Astrocyte of the hippocampus (primary cell): ENCODE data around the gene GSTK1.
"Not testable (repeated sequence)": the region's sequence is repeated elsewhere in the genome, so short reads cannot be mapped to it uniquely, and the experiment has no call there.

Experiments used
- DNase-seq: peaks from one replicate; pipeline ENCODE4 v3.0.0; 2011; ENCODE audit warnings: low read depth, low spot score

The GSTK1 gene

GRCh38 chr7:143269251-143269650, 6.0 kb downstream of the GSTK1 start:
- DNase-seq: no peak

GRCh38 chr7:143271240-143271639, 8.0 kb downstream of the GSTK1 start:
- no peak for DNase-seq

GRCh38 chr7:143272871-143273270, 9.6 kb downstream of the GSTK1 start:
- no peak for DNase-seq

- DNase-seq: peak; percentile 92
Measured at GRCh38 chr7:143279186-143280098, 16.2 kb downstream of the GSTK1 start.

- DNase-seq: no peak
Measured at GRCh38 chr7:143280160-143280559, 16.9 kb downstream of the GSTK1 start.

- DNase-seq: no peak
Measured at GRCh38 chr7:143280566-143280965, 17.3 kb downstream of the GSTK1 start.

- DNase-seq: no peak
Measured at GRCh38 chr7:143281529-143281928, 18.3 kb downstream of the GSTK1 start.

GRCh38 chr7:143282124-143282523, 18.9 kb downstream of the GSTK1 start:
- DNase-seq: no peak

GRCh38 chr7:143283381-143283780, 20.1 kb downstream of the GSTK1 start:
- DNase-seq: no peak

- DNase-seq: no peak
Measured at GRCh38 chr7:143284591-143285469, 21.6 kb downstream of the GSTK1 start, which contains the start of gene TMEM139. TMEM139 (plus strand) TSS chr7:143284958; CDS start chr7:143285958, 1,000 bp downstream.

- no peak for DNase-seq
Measured at GRCh38 chr7:143285470-143285778, 22.2 kb downstream of the GSTK1 start.

GRCh38 chr7:143285806-143286521, 22.7 kb downstream of the GSTK1 start:
- DNase-seq: no peak

- no peak for DNase-seq
Measured at GRCh38 chr7:143286522-143286890, 23.3 kb downstream of the GSTK1 start.

GRCh38 chr7:143287339-143287934, 24.2 kb downstream of the GSTK1 start:
- no peak for DNase-seq

- DNase-seq: peak; percentile 99
Measured at GRCh38 chr7:143287935-143288826, 24.9 kb downstream of the GSTK1 start, which contains the start of gene CASP2. CASP2 (plus strand) TSS chr7:143288351; CDS start chr7:143288456, 105 bp downstream.

GRCh38 chr7:143288836-143289235, 25.6 kb downstream of the GSTK1 start:
- peak; percentile 46 for DNase-seq

GRCh38 chr7:143289421-143289820, 26.2 kb downstream of the GSTK1 start:
- no peak for DNase-seq

- DNase-seq: not testable (repeated sequence)
Measured at GRCh38 chr7:143289888-143290287, 26.6 kb downstream of the GSTK1 start.

- DNase-seq: no peak
Measured at GRCh38 chr7:143290293-143290692, 27.1 kb downstream of the GSTK1 start.

GRCh38 chr7:143292876-143293275, 29.6 kb downstream of the GSTK1 start:
- DNase-seq: no peak
